Endothelial cell of umbilical vein (primary cell): Measurements from ENCODE around the gene FSTL1.

Source experiments
- JUN ChIP-seq: IDR thresholded peaks from 2 replicates; pipeline ENCODE4 v1.6.1; 2011; ENCODE audit warnings: borderline replicate concordance, low read depth; ENCODE audit not compliant: insufficient read length, insufficient read depth
- POLR2AphosphoS5 ChIP-seq: IDR thresholded peaks from 2 replicates; pipeline ENCODE4 v1.6.1; 2012; ENCODE audit warnings: low read depth, mild to moderate bottlenecking, control low read depth, low read length, moderate library complexity; ENCODE audit not compliant: insufficient read depth

DNA sequence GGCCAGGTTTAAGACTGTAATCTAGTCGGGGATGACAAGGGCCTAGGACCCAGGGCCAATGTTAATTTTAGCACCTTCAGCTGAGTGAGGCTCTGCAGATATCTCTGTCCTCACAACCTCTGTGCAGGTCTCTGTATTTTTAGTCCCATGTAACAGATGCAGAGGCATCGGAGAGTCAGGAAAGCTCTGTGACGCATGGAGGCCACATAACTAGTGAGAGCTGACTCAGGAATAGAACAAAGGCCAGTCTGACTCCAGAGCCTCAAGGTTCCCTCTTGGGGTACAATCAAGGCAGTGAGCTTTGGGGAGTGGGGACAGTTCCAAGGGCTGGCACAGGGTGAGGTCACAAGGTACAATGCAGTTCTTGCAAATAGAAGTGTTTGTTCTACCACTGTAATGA is 31.0 kb downstream of the FSTL1 start:
- no peak for TF ChIP-seq POLR2AphosphoS5
- no peak for TF ChIP-seq JUN
